Liver (tissue), 9 donors: ENCODE data around the gene NCSTN. TPM values are rescaled to one million over a fixed set of nuclear protein-coding genes. Genes with fewer than 3 reads are reported as not detected.

Source experiments
- DNase-seq: peaks from one replicate; pipeline ENCODE4 v3.0.0-alpha.2; 2017; ENCODE audit warnings: low spot score
- H3K27ac ChIP-seq, 2 donors: one replicate each; pipeline ENCODE4 v1.7.0; 2013; ENCODE audit warnings: inconsistent platforms in 2 of 2, low read length in 2 of 2, control low read depth in 1 of 2, low read depth in 1 of 2, mild to moderate bottlenecking in 1 of 2
- H3K27me3 ChIP-seq, 4 donors: one replicate each; pipeline versions ENCODE4 v1.6.1 to v1.7.0; 2013; ENCODE audit warnings: low read length in 3 of 4, inconsistent platforms in 1 of 4, mild to moderate bottlenecking in 1 of 4, moderate library complexity in 1 of 4; ENCODE audit not compliant: control insufficient read depth in 4 of 4, insufficient read depth in 4 of 4
- H3K36me3 ChIP-seq, 4 donors: one replicate each; pipeline versions ENCODE4 v1.6.1 to v1.7.0; 2013; ENCODE audit warnings: low read length in 3 of 4, mild to moderate bottlenecking in 3 of 4, low read depth in 1 of 4, moderate library complexity in 1 of 4; ENCODE audit not compliant: control insufficient read depth in 4 of 4, insufficient read depth in 3 of 4
- H3K4me1 ChIP-seq, 4 donors: one replicate each; pipeline versions ENCODE4 v1.6.1 to v1.7.0; 2013; ENCODE audit warnings: low read length in 3 of 4, mild to moderate bottlenecking in 3 of 4, moderate library complexity in 1 of 4; ENCODE audit not compliant: control insufficient read depth in 4 of 4, insufficient read depth in 4 of 4
- H3K4me3 ChIP-seq, 3 donors: one replicate each; pipeline versions ENCODE4 v1.6.1 to v1.7.0; 2013; ENCODE audit warnings: low read length in 3 of 3, control low read depth in 1 of 3, low read depth in 1 of 3, mild to moderate bottlenecking in 1 of 3
- H3K9ac ChIP-seq, 2 donors: one replicate each; pipeline ENCODE4 v1.7.0; 2013; ENCODE audit warnings: low read length in 2 of 2, mild to moderate bottlenecking in 2 of 2, moderate library complexity in 2 of 2, control low read depth in 1 of 2, low read depth in 1 of 2
- H3K9me3 ChIP-seq, 4 donors: one replicate each; pipeline versions ENCODE4 v1.6.1 to v1.7.0; 2013; ENCODE audit warnings: low read length in 3 of 4; ENCODE audit not compliant: control insufficient read depth in 4 of 4
- CTCF ChIP-seq: fragments of 150-350 bp; IDR thresholded peaks from 2 replicates; pipeline ENCODE4 v1.5.1; 2017; ENCODE audit warnings: improper control_type of control experiment, low read depth, low read length; ENCODE audit not compliant: missing input control
- FOXA1 ChIP-seq: IDR thresholded peaks from 2 replicates; pipeline ENCODE4 v1.6.1; 2016; ENCODE audit warnings: antibody characterized with exemption
- FOXA2 ChIP-seq: IDR thresholded peaks from 2 replicates; pipeline ENCODE4 v1.6.1; 2016; ENCODE audit warnings: antibody characterized with exemption
- GABPA ChIP-seq, 2 donors: IDR thresholded peaks in 1 of 2; conservative IDR thresholded peaks in 1 of 2; 2 replicates each; pipeline ENCODE4 v1.6.1; 2016; ENCODE audit warnings: antibody characterized with exemption in 2 of 2, mild to moderate bottlenecking in 1 of 2, moderate library complexity in 1 of 2
- HNF4A ChIP-seq, 2 donors: conservative IDR thresholded peaks; 2 replicates each; pipeline ENCODE4 v1.6.1; 2016; ENCODE audit warnings: antibody characterized with exemption in 2 of 2, mild to moderate bottlenecking in 2 of 2
- JUND ChIP-seq, 2 donors: IDR thresholded peaks; 2 replicates each; pipeline ENCODE4 v1.6.1; 2016; ENCODE audit warnings: antibody characterized with exemption in 2 of 2
- RAD21 ChIP-seq, 2 donors: IDR thresholded peaks; 2 replicates each; pipeline ENCODE4 v1.6.1; 2016; ENCODE audit warnings: antibody characterized with exemption in 2 of 2, mild to moderate bottlenecking in 2 of 2
- REST ChIP-seq: IDR thresholded peaks from 2 replicates; pipeline ENCODE4 v1.6.1; 2016; ENCODE audit warnings: antibody characterized with exemption, mild to moderate bottlenecking
- RXRA ChIP-seq, 2 donors: IDR thresholded peaks; 2 replicates each; pipeline ENCODE4 v1.6.1; 2017 to 2018; ENCODE audit warnings: antibody characterized with exemption in 2 of 2, mild to moderate bottlenecking in 1 of 2
- TAF1 ChIP-seq: conservative IDR thresholded peaks from 2 replicates; pipeline ENCODE4 v1.6.1; 2016; ENCODE audit warnings: antibody characterized with exemption, mild to moderate bottlenecking
- YY1 ChIP-seq: IDR thresholded peaks from 2 replicates; pipeline ENCODE4 v1.6.1; 2016; ENCODE audit warnings: antibody characterized with exemption, mild to moderate bottlenecking
- WGBS: extraction: QIAGEN DNeasy Blood & Tissue Kit; methylation state at CpG from one replicate; pipeline ENCODE4 v1.1.7; 2013; 5-methylcytosine and 5-hydroxymethylcytosine counted together
- polyA plus RNA-seq, 2 donors: library from polyadenylated mRNA; stranded (reverse) in 1 of 2; unstranded in 1 of 2; fragments of 200-250 nt in 1 of 2; fragments of >200 nt in 1 of 2; fragmentation: Nextera tagmentation in 1 of 2; extraction: Ambion mirVana in 1 of 2; gene quantifications; one replicate each; pipeline versions ENCODE4 v1.2.1 to v1.2.3, GENCODE V29; 2013 to 2015
- total RNA-seq, 2 donors: library from RNA; depleted of rRNA; stranded (reverse); fragments of >200 nt; gene quantifications; one replicate each; pipeline ENCODE4 v1.2.3, GENCODE V29; 2014
- TF ChIP-seq, protein P1 (sequence below): IDR thresholded peaks from 2 replicates; pipeline ENCODE4 v1.6.1; 2016; ENCODE audit warnings: antibody characterized with exemption
- TF ChIP-seq, protein P2 (sequence below): IDR thresholded peaks from 2 replicates; pipeline ENCODE4 v1.6.1; 2016; ENCODE audit warnings: antibody characterized with exemption
- donor health status: healthy.
- donor health status: healthy.
- donor health status: healthy.
- donor health status: healthy.
- donor health status: healthy.

The NCSTN gene
- total and polyA plus RNA-seq, 4 donors = 32.2 to 44.6 (median 37.5) TPM

DNA sequence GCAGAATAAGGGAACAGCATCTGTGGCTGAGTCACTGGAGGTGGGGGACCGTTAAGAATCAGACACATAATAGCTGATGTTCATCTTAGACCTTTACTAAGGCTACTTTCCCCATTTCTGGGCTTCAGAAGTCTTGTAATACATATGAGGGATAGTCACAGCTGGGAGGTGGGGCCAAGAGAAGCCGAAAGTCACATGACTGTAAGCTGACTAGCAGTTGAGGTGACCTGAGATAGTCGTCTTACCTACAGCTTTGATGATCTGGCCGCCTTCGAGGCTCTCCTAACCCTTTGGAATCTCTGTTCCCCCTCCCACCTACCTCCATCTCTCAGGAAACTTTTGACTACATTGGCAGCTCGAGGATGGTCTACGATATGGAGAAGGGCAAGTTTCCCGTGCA lies 9.4 kb downstream of the NCSTN start:
- no peaks in the 10 kb centered on the region for H3K27me3 ChIP-seq
- 91% methylated on average over 8 of the region's 8 CpGs for whole genome bisulfite sequencing

DNA sequence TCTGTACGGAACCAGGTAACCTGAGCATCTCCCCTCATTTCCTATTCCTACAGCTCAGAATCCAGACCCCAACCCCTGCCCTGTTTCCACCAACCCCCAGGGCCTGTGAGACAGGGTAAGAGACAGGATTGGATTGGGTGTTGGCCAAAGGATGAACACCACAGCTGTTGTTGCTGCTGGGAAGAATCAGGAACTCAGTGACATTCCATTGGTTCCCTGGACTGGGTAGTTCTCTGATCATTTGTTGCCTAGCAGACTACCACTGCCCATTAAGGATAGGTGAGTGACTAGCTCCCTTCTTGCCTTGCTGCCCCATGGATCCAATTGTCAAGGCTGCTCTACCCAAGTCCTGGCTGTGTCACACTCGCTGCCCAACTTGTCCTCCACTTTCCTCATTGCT lies 10.0 kb downstream of the NCSTN start:
- WGBS = 95% methylated on average over 2 of the region's 2 CpGs
- DNase-seq = no peak

More for the DNA sequence above, 9.4 kb downstream of the NCSTN start:
- Histone ChIP-seq H3K9ac (no peak overlapping the region), H3K4me1 (no peaks in the 10 kb centered on the region), H3K27ac (no peak overlapping the region), H3K36me3 (peaks cover 26 to 94% (median 90%) of the 10 kb centered on the region in 4 donors), H3K4me3 (no peak overlapping the region), H3K9me3 (no peaks in the 10 kb centered on the region)
- no peak for DNase-seq
- TF ChIP-seq FOXA2 = no peak
- TF ChIP-seq, protein P1, sequence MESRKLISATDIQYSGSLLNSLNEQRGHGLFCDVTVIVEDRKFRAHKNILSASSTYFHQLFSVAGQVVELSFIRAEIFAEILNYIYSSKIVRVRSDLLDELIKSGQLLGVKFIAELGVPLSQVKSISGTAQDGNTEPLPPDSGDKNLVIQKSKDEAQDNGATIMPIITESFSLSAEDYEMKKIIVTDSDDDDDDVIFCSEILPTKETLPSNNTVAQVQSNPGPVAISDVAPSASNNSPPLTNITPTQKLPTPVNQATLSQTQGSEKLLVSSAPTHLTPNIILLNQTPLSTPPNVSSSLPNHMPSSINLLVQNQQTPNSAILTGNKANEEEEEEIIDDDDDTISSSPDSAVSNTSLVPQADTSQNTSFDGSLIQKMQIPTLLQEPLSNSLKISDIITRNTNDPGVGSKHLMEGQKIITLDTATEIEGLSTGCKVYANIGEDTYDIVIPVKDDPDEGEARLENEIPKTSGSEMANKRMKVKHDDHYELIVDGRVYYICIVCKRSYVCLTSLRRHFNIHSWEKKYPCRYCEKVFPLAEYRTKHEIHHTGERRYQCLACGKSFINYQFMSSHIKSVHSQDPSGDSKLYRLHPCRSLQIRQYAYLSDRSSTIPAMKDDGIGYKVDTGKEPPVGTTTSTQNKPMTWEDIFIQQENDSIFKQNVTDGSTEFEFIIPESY = no peak
- TF ChIP-seq GABPA (IDR thresholded peaks at IDR 0.05 in 1 of 2, conservative IDR thresholded peaks at IDR 0.05 in 1 of 2) = no peak
- TF ChIP-seq YY1 = no peak
- TF ChIP-seq, protein P2, sequence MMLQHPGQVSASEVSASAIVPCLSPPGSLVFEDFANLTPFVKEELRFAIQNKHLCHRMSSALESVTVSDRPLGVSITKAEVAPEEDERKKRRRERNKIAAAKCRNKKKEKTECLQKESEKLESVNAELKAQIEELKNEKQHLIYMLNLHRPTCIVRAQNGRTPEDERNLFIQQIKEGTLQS = no peak
- TF ChIP-seq HNF4A (conservative IDR thresholded peaks at IDR 0.05) = no peak
- no peak for TF ChIP-seq TAF1

More for the DNA sequence above, 10.0 kb downstream of the NCSTN start:
- Histone ChIP-seq H3K9me3 (no peaks in the 10 kb centered on the region), H3K9ac (no peak overlapping the region), H3K27ac (no peak overlapping the region), H3K36me3 (peaks cover 28 to 96% (median 94%) of the 10 kb centered on the region in 4 donors), H3K27me3 (no peaks in the 10 kb centered on the region), H3K4me3 (no peak overlapping the region), H3K4me1 (no peaks in the 10 kb centered on the region)
- no peak for TF ChIP-seq REST
- no peak for TF ChIP-seq GABPA (IDR thresholded peaks at IDR 0.05 in 1 of 2, conservative IDR thresholded peaks at IDR 0.05 in 1 of 2)
- TF ChIP-seq RAD21 (IDR thresholded peaks at IDR 0.05) = no peak
- TF ChIP-seq RXRA (IDR thresholded peaks at IDR 0.05) = no peak
- no peak for TF ChIP-seq CTCF
- no peak for TF ChIP-seq FOXA1
- TF ChIP-seq, protein P1 = no peak
- TF ChIP-seq TAF1 = no peak
- no peak for TF ChIP-seq JUND (IDR thresholded peaks at IDR 0.05)
